ENCODE results near the gene COA1. TPM values are rescaled to one million over a fixed set of nuclear protein-coding genes. Genes with fewer than 3 reads are reported as not detected.

The COA1 gene
- total and polyA plus RNA-seq, 2 donors (not counting 1 experiment from before 2014, with no cell fraction given): 28.7 to 72.7 TPM

DNA sequence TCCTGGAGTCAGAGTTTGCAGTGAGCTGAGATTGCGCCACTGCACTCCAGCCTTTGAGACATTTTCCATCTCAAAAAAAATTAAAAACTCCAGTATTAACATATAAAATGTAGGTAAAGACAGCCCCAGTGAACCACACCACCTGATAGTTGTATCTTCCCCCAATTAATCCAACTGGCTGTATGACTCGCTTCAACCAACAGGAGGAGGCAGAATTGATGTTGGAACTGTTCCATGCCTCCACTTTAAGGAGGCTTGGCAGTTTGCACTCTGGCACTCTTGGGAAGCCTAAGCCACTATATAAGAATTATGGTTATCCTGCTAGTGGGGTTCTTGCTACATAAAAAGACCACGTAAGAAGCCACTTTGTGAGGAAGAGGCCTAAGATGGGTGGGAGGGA is 73.7 kb downstream of the COA1 start:
- intact Hi-C loops (cut with micrococcal nuclease): no loop called here
- Histone ChIP-seq H4K20me1 (ENCODE audit: control insufficient read depth, insufficient read depth, low read length, poor library complexity, severe bottlenecking) (no peaks in the 10 kb centered on the region), H3K79me2 (ENCODE audit: control insufficient read depth, insufficient read depth, low read length) (peaks cover 72% of the 10 kb centered on the region), H3K36me3 (replicated peaks in 1 of 2; ENCODE audit: control extremely low read depth in 1 of 2, control insufficient read depth in 1 of 2, extremely low read depth in 1 of 2, insufficient read depth in 2 of 2, low read length in 1 of 2) (peaks cover 0 to 3% of the 10 kb centered on the region in 2 experiments), H3K27ac (ENCODE audit: low read length in 2 of 2) (no peak overlapping the region), H3K4me1 (ENCODE audit: control insufficient read depth in 2 of 2, insufficient read depth in 2 of 2, low read length in 2 of 2) (peaks cover 50 to 60% of the 10 kb centered on the region in 2 donors), H2AFZ (ENCODE audit: insufficient read depth, low read depth, low read length, poor library complexity, severe bottlenecking) (no peak overlapping the region), H3K4me2 (replicated peaks; ENCODE audit: low read depth, low read length, poor library complexity, severe bottlenecking) (no peak overlapping the region), H3K4me3 (ENCODE audit: control extremely low read depth in 1 of 5, extremely low read depth in 1 of 5, insufficient read depth in 1 of 5, low read depth in 2 of 5, low read length in 4 of 5) (no peak overlapping the region), H3K9ac (ENCODE audit: low read length) (no peak overlapping the region), H3K9me3 (ENCODE audit: control extremely low read depth in 1 of 3, control insufficient read depth in 2 of 3, insufficient read depth in 1 of 3, low read length in 2 of 3) (peaks cover 0 to 11% (median 0%) of the 10 kb centered on the region in 3 donors), H3K27me3 (replicated peaks in 1 of 4; ENCODE audit: control extremely low read depth in 1 of 4, control insufficient read depth in 3 of 4, insufficient read depth in 4 of 4, low read length in 3 of 4) (no peaks in the 10 kb centered on the region)
- no peak for TF ChIP-seq EZH2 (IDR thresholded peaks at IDR 0.05; ENCODE audit: borderline replicate concordance, insufficient read depth, low read depth, low read length, poor library complexity, severe bottlenecking)
- TF ChIP-seq CTCF (IDR thresholded peaks at IDR 0.05): no peak
- no peak for ATAC-seq (ENCODE audit: low read depth)
- no peaks in the 10 kb centered on the region for H3K27me3 Mint-ChIP-seq
- WGBS (ENCODE audit: insufficient coverage): no CpG with 5 or more reads among the region's 3 CpGs
- no peaks in the 10 kb centered on the region for H3K9me3 Mint-ChIP-seq (ENCODE audit: insufficient read depth)
- no peak overlapping the region for H3K4me3 Mint-ChIP-seq
- no peak for DNase-seq
- POLR2A ChIA-PET: interaction anchor here (1.0 kb wide), 1 partner anchor 18 kb away, joined by 3 read pairs; no protein-coding TSS in a partner anchor
- CTCF ChIA-PET: interaction anchor here (1.9 kb wide), 1 partner anchor 73 kb away, joined by 6 read pairs; the partner anchor contains the start of gene STK17A
- H3K27ac Mint-ChIP-seq: no peak overlapping the region
- peaks cover 66% of the 10 kb centered on the region for H3K4me1 Mint-ChIP-seq

DNA sequence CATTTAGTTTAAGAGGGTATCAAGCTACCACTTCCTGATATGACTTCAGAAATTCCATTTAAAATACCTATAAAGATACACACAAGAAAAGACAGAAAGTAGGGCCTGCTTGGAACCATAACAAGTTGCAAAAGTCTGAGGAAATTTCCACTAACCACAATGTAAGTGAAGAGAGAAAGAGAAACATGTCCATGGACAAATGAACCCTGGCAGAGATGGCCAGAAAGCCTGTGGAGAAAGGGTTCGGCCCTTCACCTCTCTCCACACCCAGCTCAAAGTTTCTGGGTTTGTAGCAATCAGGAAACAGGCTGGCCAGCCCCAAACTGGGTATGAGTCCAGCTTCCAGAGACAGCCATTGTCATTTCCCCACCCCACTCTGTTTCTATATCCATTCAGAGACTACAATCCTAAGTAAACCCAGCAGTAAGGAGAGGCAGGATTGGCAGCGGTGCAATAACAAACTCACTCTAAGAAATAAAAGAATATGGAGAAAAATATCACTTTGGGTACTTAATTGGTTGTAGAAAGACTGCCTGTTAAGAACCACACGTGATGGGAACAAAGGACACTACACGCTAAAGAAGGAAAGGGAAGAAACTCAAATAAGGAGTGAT is 75.3 kb downstream of the COA1 start:
- no peaks in the 10 kb centered on the region for H3K27me3 Mint-ChIP-seq
- Histone ChIP-seq H3K4me1 (ENCODE audit: control insufficient read depth in 2 of 2, insufficient read depth in 2 of 2, low read length in 2 of 2) (peaks cover 56 to 59% of the 10 kb centered on the region in 2 donors), H4K20me1 (ENCODE audit: control insufficient read depth, insufficient read depth, low read length, poor library complexity, severe bottlenecking) (no peaks in the 10 kb centered on the region), H3K9me3 (ENCODE audit: control extremely low read depth in 1 of 3, control insufficient read depth in 2 of 3, insufficient read depth in 1 of 3, low read length in 2 of 3) (peaks cover 0 to 11% (median 0%) of the 10 kb centered on the region in 3 donors), H3K4me3 (ENCODE audit: control extremely low read depth in 1 of 5, extremely low read depth in 1 of 5, insufficient read depth in 1 of 5, low read depth in 2 of 5, low read length in 4 of 5) (peak overlapping the region in 1 of 5 experiments; percentile 6), H3K9ac (ENCODE audit: low read length) (no peak overlapping the region), H3K4me2 (replicated peaks; ENCODE audit: low read depth, low read length, poor library complexity, severe bottlenecking) (peak overlapping the region; percentile 34), H3K79me2 (ENCODE audit: control insufficient read depth, insufficient read depth, low read length) (peaks cover 57% of the 10 kb centered on the region), H2AFZ (ENCODE audit: insufficient read depth, low read depth, low read length, poor library complexity, severe bottlenecking) (peak overlapping the region; percentile 32), H3K27ac (ENCODE audit: low read length in 2 of 2) (peak overlapping the region; percentile 9 to 97), H3K36me3 (replicated peaks in 1 of 2; ENCODE audit: control extremely low read depth in 1 of 2, control insufficient read depth in 1 of 2, extremely low read depth in 1 of 2, insufficient read depth in 2 of 2, low read length in 1 of 2) (peaks cover 0 to 3% of the 10 kb centered on the region in 2 experiments), H3K27me3 (replicated peaks in 1 of 4; ENCODE audit: control extremely low read depth in 1 of 4, control insufficient read depth in 3 of 4, insufficient read depth in 4 of 4, low read length in 3 of 4) (no peaks in the 10 kb centered on the region)
- peaks cover 68% of the 10 kb centered on the region for H3K4me1 Mint-ChIP-seq
- intact Hi-C loops (cut with micrococcal nuclease): no loop called here
- ChIA-PET CTCF (interaction anchor here (1.1 to 1.5 kb wide), 3 partner anchors 44 to 71 kb away, joined by 3 to 5 read pairs (median 4); partner anchors contain the start of gene STK17A), POLR2A (no interaction called here)
- TF ChIP-seq EZH2 (IDR thresholded peaks at IDR 0.05; ENCODE audit: borderline replicate concordance, insufficient read depth, low read depth, low read length, poor library complexity, severe bottlenecking) (no peak), CTCF (IDR thresholded peaks at IDR 0.05) (no peak)
- no CpG with 5 or more reads among the region's 4 CpGs for WGBS (ENCODE audit: insufficient coverage)
- no peaks in the 10 kb centered on the region for H3K9me3 Mint-ChIP-seq (ENCODE audit: insufficient read depth)
- ATAC-seq (ENCODE audit: low read depth) (no peak), DNase-seq (no peak)
- peak overlapping the region; percentile 26 for H3K4me3 Mint-ChIP-seq
- peak overlapping the region; percentile 80 for H3K27ac Mint-ChIP-seq
